ENCODE measurements around the gene PACS2.

DNA sequence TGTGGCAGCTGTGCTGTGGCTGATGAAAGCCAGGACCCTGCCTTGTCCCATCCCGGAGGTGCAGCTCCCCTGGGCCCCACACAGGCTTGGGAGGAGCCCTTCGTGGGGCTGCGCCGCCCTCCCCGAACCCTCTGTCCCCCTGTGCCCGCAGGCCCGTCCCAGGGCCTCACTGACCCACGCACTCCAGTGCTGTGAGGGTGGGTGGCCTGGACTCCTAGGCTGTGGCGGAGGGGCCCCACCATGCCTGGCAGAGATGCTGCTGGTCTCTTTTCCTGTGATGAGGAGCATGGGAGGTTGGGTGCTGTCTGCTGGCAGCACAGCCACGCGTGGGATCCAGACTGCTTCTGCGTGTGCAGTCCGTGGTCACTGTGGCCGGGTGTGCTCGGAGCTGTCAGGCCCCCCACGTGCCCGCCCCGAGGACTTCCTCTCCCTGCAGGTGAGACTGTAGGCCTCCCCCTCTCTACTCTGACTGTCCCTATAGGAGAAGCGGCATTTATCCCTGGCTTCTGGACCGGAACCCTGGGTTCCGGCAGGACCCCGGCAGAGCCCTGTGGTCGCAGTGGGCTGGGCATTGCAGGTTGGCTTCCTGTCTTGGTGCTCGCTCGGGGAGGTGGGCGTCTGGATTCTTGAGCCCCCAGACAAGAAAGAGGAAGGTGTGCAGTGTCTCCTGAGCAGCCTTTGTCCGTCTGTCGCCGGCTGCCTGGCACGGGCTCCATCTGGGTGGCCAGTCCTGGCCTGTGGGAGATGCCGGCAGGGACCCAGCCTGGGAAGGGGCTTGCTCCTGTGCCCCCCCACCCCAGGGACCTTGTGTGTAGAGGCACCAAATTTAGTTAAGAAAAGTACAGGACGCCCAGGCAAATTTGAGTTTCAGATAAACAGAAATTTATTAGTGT lies 107.4 kb downstream of the PACS2 start:
- no peak for TF ChIP-seq CTCF (IDR thresholded peaks at IDR 0.05)
- no peak for TF ChIP-seq EZH2 (IDR thresholded peaks at IDR 0.05)
- no peak for TF ChIP-seq EZH2phosphoT487 (IDR thresholded peaks at IDR 0.05)
